Activated CD8-positive, alpha-beta T cell treated with anti-CD3 and anti-CD28 coated beads for 36 hours (primary cell): ENCODE measurements around the gene SEC14L2. TPM values are rescaled to one million over a fixed set of nuclear protein-coding genes. Genes with fewer than 3 reads are reported as not detected.
A peak's percentile ranks its signal among the peaks of the same experiment; 100 is the strongest.

Experiments used
- ATAC-seq: fragments of 200-7000 bp; cut with Tn5 transposase; one replicate; pipeline ENCODE4 v1.10.0; 2021; ENCODE audit warnings: mild to moderate bottlenecking, moderate library complexity
- CTCF ChIA-PET: fragments of 350-600 bp; sonication (Branson Sonifier 250); formaldehyde crosslinking; loops from one replicate; lab custom pipeline; 2021; ENCODE audit warnings: antibody characterized with exemption; lab: Charles Lee
- POLR2A ChIA-PET: fragments of 350-600 bp; sonication (Branson Sonifier 250); formaldehyde crosslinking; loops from one replicate; lab custom pipeline; 2021; ENCODE audit warnings: antibody characterized with exemption; lab: Charles Lee
- DNase-seq: peaks from one replicate; pipeline ENCODE4 v3.0.0-alpha.2; 2020
- H3K27ac Mint-ChIP-seq: one replicate; pipeline ENCODE4 v1.8.0; 2021; ENCODE audit warnings: mild to moderate bottlenecking, mixed read lengths
- H3K27me3 Mint-ChIP-seq: one replicate; pipeline ENCODE4 v1.8.0; 2021; ENCODE audit warnings: mixed read lengths
- H3K36me3 Mint-ChIP-seq: one replicate; pipeline ENCODE4 v1.8.0; 2021; ENCODE audit warnings: low read depth, mixed read lengths
- H3K4me1 Mint-ChIP-seq: one replicate; pipeline ENCODE4 v1.8.0; 2021; ENCODE audit warnings: low read depth, mixed read lengths
- H3K4me3 Mint-ChIP-seq: one replicate; pipeline ENCODE4 v1.8.0; 2021; ENCODE audit warnings: mild to moderate bottlenecking, moderate library complexity, mixed read lengths
- H3K9me3 Mint-ChIP-seq: one replicate; pipeline ENCODE4 v1.8.0; 2021; ENCODE audit warnings: mixed read lengths
- CTCF ChIP-seq: fragments of 200-600 bp; IDR thresholded peaks from one replicate; pipeline ENCODE4 v1.8.0; 2022; ENCODE audit warnings: antibody characterized with exemption, mild to moderate bottlenecking
- intact Hi-C: fragments of 100-400 bp; cut with micrococcal nuclease; formaldehyde crosslinking; loops from one replicate; pipeline ENCODE4 v1.10.0; 2022
- total RNA-seq, 2 experiments: library from RNA; stranded (reverse); gene quantifications; one replicate each; pipeline ENCODE4 v1.2.3, GENCODE V29; 2021

The SEC14L2 gene
- total RNA-seq, 2 experiments from 2014 or later, result 15.1 to 15.4 TPM

GRCh38 chr22:30413001-30413400 lies 16.2 kb downstream of the SEC14L2 start:
- Mint-ChIP-seq H3K27me3 (no peaks in the 10 kb centered on the region), H3K9me3 (no peaks in the 10 kb centered on the region), H3K4me3 (no peak overlapping the region), H3K27ac (peak overlapping the region; percentile 41), H3K36me3 (peaks cover 43% of the 10 kb centered on the region), H3K4me1 (peaks cover 38% of the 10 kb centered on the region)
- ChIA-PET CTCF (interaction anchor here (1.0 to 2.8 kb wide), 7 partner anchors 12 to 125 kb away, joined by 3 to 11 read pairs (median 4); partner anchors contain the start of genes MTFP1 and RNF215), POLR2A (interaction anchor here (1.3 to 2.8 kb wide), 3 partner anchors 11 to 21 kb away, joined by 3 to 19 read pairs (median 3); partner anchors contain the start of gene MTFP1)
- no peak for TF ChIP-seq CTCF
- ATAC-seq (no peak), DNase-seq (no peak)
- intact Hi-C loops, result no loop called here

- CTCF ChIA-PET, result interaction anchor here (0.7 to 2.8 kb wide), 8 partner anchors 8 to 128 kb away, joined by 3 to 11 read pairs (median 4); partner anchors contain the start of genes MTFP1 and RNF215
- Mint-ChIP-seq H3K27ac (peak overlapping the region; percentile 79), H3K36me3 (peaks cover 53% of the 10 kb centered on the region)
Measured at GRCh38 chr22:30413745-30414524, 17.1 kb downstream of the SEC14L2 start.

GRCh38 chr22:30414525-30415047 lies 17.8 kb downstream of the SEC14L2 start:
- no peaks in the 10 kb centered on the region for H3K27me3 Mint-ChIP-seq
- H3K36me3 Mint-ChIP-seq, result peaks cover 58% of the 10 kb centered on the region
- H3K4me3 Mint-ChIP-seq, result no peak overlapping the region
- ATAC-seq (no peak), DNase-seq (no peak)
- TF ChIP-seq CTCF, result no peak
- intact Hi-C loops, result no loop called here
- peaks cover 35% of the 10 kb centered on the region for H3K4me1 Mint-ChIP-seq
- H3K9me3 Mint-ChIP-seq, result no peaks in the 10 kb centered on the region
- ChIA-PET CTCF (interaction anchor here (0.7 to 2.8 kb wide), 5 partner anchors 9 to 128 kb away, joined by 4 to 11 read pairs (median 5); partner anchors contain the start of gene MTFP1), POLR2A (interaction anchor here (1.0 to 2.8 kb wide), 3 partner anchors 9 to 17 kb away, joined by 3 to 19 read pairs (median 5); partner anchors contain the start of gene MTFP1)
- H3K27ac Mint-ChIP-seq, result peak overlapping the region; percentile 79

More at GRCh38 chr22:30413745-30414524, 17.1 kb downstream of the SEC14L2 start:
- Mint-ChIP-seq H3K4me3 (no peak overlapping the region), H3K9me3 (no peaks in the 10 kb centered on the region), H3K4me1 (peaks cover 35% of the 10 kb centered on the region), H3K27me3 (no peaks in the 10 kb centered on the region)
- TF ChIP-seq CTCF, result no peak
- ATAC-seq (peak; percentile 53), DNase-seq (no peak)
- POLR2A ChIA-PET, result interaction anchor here (0.8 to 2.8 kb wide), 5 partner anchors 10 to 71 kb away, joined by 3 to 19 read pairs (median 4); partner anchors contain the start of gene MTFP1
- intact Hi-C loops, result no loop called here

- H3K27ac Mint-ChIP-seq, result no peak overlapping the region
- POLR2A ChIA-PET, result no interaction called here
- CTCF ChIA-PET, result no interaction called here
- no peak overlapping the region for H3K4me3 Mint-ChIP-seq
- no peak for TF ChIP-seq CTCF
- H3K9me3 Mint-ChIP-seq, result no peaks in the 10 kb centered on the region
- no peaks in the 10 kb centered on the region for H3K27me3 Mint-ChIP-seq
- H3K4me1 Mint-ChIP-seq, result peaks cover 49% of the 10 kb centered on the region
- ATAC-seq, result no peak
- intact Hi-C loops, result no loop called here
- no peak for DNase-seq
- H3K36me3 Mint-ChIP-seq, result peaks cover 69% of the 10 kb centered on the region
Measured at GRCh38 chr22:30416403-30416802, 19.6 kb downstream of the SEC14L2 start.
